B cell (primary cell): ENCODE measurements around the gene SLCO3A1.

Experiments used
- CTCF ChIP-seq: fragments of 200-600 bp; IDR thresholded peaks from one replicate; pipeline ENCODE4 v1.8.0; 2022; ENCODE audit warnings: antibody characterized with exemption, mild to moderate bottlenecking
- EZH2 ChIP-seq: IDR thresholded peaks from 2 replicates; pipeline ENCODE4 v1.6.1; 2012; ENCODE audit warnings: borderline replicate concordance, low read depth, mild to moderate bottlenecking, moderate library complexity, low read length; ENCODE audit not compliant: insufficient read depth, poor library complexity, severe bottlenecking

DNA sequence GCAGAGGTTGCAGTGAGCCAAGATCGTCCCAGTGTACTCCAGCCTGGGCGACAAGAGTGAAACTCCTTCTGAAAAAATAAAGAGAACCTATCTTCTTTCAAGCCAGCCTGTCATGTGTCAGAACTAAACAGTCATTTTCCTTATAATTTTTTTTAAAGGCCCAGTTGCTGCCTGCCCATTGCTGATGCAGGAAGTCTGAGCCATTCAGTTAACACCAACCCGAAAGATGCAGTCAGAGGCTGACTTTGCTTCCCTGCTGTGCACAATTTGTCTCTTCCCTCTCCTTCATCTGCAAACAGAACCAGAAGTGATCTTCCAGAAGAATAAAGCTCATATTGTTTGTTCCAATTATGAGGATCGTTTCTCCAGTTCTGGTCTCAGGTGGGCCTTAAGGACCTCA, 220.6 kb downstream of the SLCO3A1 start:
- TF ChIP-seq CTCF (no peak), EZH2 (no peak)
